Osteocyte (in vitro differentiated cells): ENCODE results near the gene ZNF69. TPM values are rescaled to one million over a fixed set of nuclear protein-coding genes. Genes with fewer than 3 reads are reported as not detected.
"Not testable (repeated sequence)": the region's sequence is repeated elsewhere in the genome, so short reads cannot be mapped to it uniquely, and the experiment has no call there.

ENCODE experiments used
- DNase-seq: peaks from one replicate; pipeline ENCODE4 v3.0.0; 2021; ENCODE audit warnings: mixed read lengths; ENCODE audit not compliant: unreplicated experiment; ENCODE audit errors: extremely low spot score
- H3K27ac Mint-ChIP-seq: one replicate; pipeline ENCODE4 v1.8.0; 2021; ENCODE audit warnings: mild to moderate bottlenecking, mixed read lengths; ENCODE audit not compliant: unreplicated experiment
- H3K27me3 Mint-ChIP-seq: one replicate; pipeline ENCODE4 v1.8.0; 2021; ENCODE audit warnings: mixed read lengths; ENCODE audit not compliant: unreplicated experiment
- H3K36me3 Mint-ChIP-seq: one replicate; pipeline ENCODE4 v1.8.0; 2021; ENCODE audit warnings: mixed read lengths; ENCODE audit not compliant: unreplicated experiment
- H3K4me1 Mint-ChIP-seq: one replicate; pipeline ENCODE4 v1.8.0; 2021; ENCODE audit warnings: mixed read lengths; ENCODE audit not compliant: unreplicated experiment
- H3K4me3 Mint-ChIP-seq: one replicate; pipeline ENCODE4 v1.8.0; 2021; ENCODE audit warnings: mild to moderate bottlenecking, moderate library complexity, mixed read lengths; ENCODE audit not compliant: unreplicated experiment
- H3K9me3 Mint-ChIP-seq: one replicate; pipeline ENCODE4 v1.8.0; 2021; ENCODE audit warnings: mixed read lengths; ENCODE audit not compliant: unreplicated experiment
- total RNA-seq: library from RNA; stranded (reverse); gene quantifications from 2 replicates; pipeline ENCODE4 v1.2.1, GENCODE V29; 2021
- TF ChIP-seq, protein P1 (sequence below): fragments of 200-600 bp; sonication (generic); IDR thresholded peaks from 2 replicates; pipeline ENCODE4 v1.5.0; 2021; ENCODE audit warnings: antibody characterized with exemption, mild to moderate bottlenecking, moderate library complexity

The ZNF69 gene
- total RNA-seq, 1 donor from 2014 or later, result 11.9 TPM

DNA sequence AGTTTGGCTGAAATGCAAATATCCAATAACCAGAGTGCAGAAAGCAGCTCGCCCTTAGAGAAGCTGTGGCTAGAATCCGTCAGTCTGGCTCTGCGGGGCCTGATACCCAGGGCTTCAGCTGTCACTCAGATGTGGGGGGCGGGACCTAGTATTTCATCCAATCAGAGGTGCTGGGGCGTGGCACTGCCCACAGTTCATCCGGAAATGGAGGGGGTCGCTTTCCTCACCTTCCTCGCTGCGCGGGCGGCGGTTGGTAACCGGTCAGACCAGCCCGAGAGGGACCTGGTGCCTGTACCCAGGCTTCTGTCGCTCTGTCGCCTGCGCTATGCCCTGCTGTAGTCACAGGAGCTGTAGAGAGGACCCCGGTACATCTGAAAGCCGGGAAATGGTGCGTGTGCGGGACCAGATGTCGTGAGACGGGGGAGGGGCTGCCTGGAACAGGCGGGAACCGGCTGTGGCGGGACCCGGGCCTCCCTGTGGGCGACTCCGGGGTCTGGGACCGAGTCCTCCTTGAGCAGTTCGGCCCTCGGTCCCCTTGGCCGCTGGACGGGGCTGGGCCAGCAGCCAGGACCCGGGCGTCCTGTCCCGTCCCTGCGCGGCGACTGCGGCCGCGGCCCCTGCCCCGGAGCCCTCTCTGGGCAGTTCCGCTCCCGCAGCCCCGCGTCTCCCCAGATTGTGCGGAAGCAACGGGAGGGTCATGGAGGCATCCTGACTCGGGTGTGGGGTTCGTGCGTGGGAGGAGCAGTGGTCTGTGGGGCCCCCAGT lies 37.5 kb downstream of the ZNF69 start, which contains the start of gene ZNF700:
TSS of gene ZNF700 (plus strand) at position 222 of the 765 bp plus-strand sequence. CDS start at position 326, 104 bp downstream.
- Mint-ChIP-seq H3K27ac (peak within 1 kb of the TSS; percentile 100), H3K27me3 (no peaks in the 10 kb centered on the region), H3K4me1 (peaks cover 27% of the 10 kb centered on the region), H3K4me3 (peak within 1 kb of the TSS; percentile 98), H3K9me3 (no peaks in the 10 kb centered on the region), H3K36me3 (peaks cover 7% of the 10 kb centered on the region)
- TF ChIP-seq, protein P1, sequence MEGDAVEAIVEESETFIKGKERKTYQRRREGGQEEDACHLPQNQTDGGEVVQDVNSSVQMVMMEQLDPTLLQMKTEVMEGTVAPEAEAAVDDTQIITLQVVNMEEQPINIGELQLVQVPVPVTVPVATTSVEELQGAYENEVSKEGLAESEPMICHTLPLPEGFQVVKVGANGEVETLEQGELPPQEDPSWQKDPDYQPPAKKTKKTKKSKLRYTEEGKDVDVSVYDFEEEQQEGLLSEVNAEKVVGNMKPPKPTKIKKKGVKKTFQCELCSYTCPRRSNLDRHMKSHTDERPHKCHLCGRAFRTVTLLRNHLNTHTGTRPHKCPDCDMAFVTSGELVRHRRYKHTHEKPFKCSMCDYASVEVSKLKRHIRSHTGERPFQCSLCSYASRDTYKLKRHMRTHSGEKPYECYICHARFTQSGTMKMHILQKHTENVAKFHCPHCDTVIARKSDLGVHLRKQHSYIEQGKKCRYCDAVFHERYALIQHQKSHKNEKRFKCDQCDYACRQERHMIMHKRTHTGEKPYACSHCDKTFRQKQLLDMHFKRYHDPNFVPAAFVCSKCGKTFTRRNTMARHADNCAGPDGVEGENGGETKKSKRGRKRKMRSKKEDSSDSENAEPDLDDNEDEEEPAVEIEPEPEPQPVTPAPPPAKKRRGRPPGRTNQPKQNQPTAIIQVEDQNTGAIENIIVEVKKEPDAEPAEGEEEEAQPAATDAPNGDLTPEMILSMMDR, result peak; percentile 3
- peak; percentile 96 for DNase-seq

DNA sequence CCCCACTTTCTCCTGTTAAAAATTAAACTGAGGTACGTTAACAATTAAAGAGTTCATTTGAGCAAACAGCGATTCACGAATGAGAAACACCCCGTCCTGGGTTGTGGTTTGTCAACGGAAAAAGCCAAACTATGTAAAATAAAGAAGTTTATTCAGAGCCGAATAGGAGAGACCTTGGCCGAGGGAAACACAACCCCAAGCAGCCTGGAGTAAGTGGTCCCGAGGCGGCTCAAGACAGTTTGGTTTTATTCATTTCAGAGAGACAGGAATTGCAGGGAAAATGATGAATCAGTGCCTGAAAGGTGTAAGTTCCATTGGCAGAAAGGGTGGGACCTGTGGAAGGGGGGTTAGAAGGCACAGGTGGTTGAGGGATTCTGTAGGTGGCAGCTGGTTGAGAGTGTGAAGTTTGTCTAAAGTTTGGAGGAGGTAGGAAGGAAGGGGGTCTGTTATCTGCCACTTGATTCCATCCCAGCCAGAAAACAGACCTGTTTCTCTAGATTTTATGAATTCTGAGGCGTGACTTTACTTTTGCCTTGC lies 38.1 kb downstream of the ZNF69 start:
- not testable (repeated sequence) for H3K36me3 Mint-ChIP-seq
- H3K4me1 Mint-ChIP-seq, result peaks cover 27% of the 10 kb centered on the region

GRCh38 chr19:11927227-11927626 lies 39.6 kb downstream of the ZNF69 start:
- Mint-ChIP-seq H3K27me3 (no peaks in the 10 kb centered on the region), H3K9me3 (peaks cover 7% of the 10 kb centered on the region), H3K27ac (no peak overlapping the region), H3K4me3 (no peak overlapping the region), H3K4me1 (peaks cover 32% of the 10 kb centered on the region), H3K36me3 (peaks cover 16% of the 10 kb centered on the region)
- TF ChIP-seq, protein P1, result no peak
- DNase-seq, result no peak

More for the DNA sequence above, 38.1 kb downstream of the ZNF69 start:
- Mint-ChIP-seq H3K4me3 (peak overlapping the region; percentile 98), H3K27ac (peak overlapping the region; percentile 93)
- DNase-seq, H3K9me3 Mint-ChIP-seq, H3K27me3 Mint-ChIP-seq: not testable (repeated sequence)

DNA sequence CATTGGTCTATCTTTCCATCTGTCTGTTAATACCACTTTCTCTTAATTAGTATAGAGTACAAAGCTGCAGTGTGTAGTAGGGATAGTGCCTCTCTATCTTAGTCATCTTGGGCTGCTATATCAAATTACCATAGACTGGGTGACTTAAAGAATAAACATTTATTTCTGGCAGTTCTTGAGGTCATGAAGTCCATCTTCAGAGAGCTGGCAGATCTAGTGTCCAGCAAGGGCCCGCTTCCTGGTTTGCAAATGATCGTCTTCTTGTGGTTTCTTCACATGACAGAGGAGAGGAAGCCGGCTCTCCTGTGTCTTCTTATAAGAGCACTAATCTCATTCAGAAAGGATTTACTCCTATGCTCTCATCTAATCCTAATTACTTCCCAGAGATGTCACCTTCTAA lies 43.5 kb downstream of the ZNF69 start:
- peaks cover 12% of the 10 kb centered on the region for H3K9me3 Mint-ChIP-seq
- TF ChIP-seq, protein P1, result no peak
- no peaks in the 10 kb centered on the region for H3K27me3 Mint-ChIP-seq
- no peak overlapping the region for H3K4me3 Mint-ChIP-seq
- peaks cover 21% of the 10 kb centered on the region for H3K36me3 Mint-ChIP-seq
- DNase-seq, result no peak
- peaks cover 11% of the 10 kb centered on the region for H3K4me1 Mint-ChIP-seq
- H3K27ac Mint-ChIP-seq, result no peak overlapping the region

DNA sequence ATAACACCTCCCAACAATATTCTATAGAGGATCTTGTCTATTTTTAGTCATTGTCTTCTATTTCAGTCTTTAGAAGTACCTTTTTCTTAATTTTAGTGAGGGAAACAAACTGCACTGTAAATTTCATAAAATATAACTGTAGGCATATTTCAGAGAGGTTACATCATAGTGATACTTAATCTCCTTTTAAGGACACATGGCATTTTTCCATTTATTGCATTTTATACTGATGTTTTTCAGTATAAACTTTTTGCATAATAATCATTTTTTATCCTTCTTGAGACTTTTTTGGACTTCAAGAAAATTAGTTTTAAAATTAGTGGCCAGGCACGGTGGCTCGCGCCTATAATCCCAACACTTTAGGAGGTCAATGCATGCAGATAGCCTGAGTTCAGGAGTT lies 43.9 kb downstream of the ZNF69 start:
- Mint-ChIP-seq H3K36me3 (peaks cover 24% of the 10 kb centered on the region), H3K27me3 (no peaks in the 10 kb centered on the region), H3K27ac (no peak overlapping the region), H3K9me3 (peaks cover 12% of the 10 kb centered on the region), H3K4me1 (peaks cover 8% of the 10 kb centered on the region), H3K4me3 (no peak overlapping the region)
- no peak for DNase-seq
- TF ChIP-seq, protein P1, result no peak

DNA sequence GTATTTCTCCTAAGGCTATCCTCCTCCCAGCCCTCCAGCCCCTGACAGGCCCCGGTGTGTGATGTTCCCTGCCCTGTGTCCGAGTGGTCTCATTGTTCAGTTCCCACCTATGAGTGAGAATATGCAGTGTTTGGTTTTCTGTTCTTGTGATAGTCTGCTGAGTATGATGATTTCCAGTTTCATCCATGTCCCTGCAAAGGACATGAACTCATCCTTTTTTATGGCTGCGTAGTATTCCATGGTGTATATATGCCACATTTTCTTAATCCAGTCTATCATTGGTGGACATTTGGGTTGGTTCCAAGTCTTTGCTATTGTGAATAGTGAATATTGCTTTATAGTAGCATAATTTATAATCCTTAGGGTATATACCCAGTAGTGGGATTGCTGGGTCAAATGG lies 48.2 kb downstream of the ZNF69 start:
- not testable (repeated sequence) for H3K27me3 Mint-ChIP-seq, H3K27ac Mint-ChIP-seq, DNase-seq, H3K4me3 Mint-ChIP-seq, H3K4me1 Mint-ChIP-seq
- Mint-ChIP-seq H3K9me3 (peaks cover 21% of the 10 kb centered on the region), H3K36me3 (peaks cover 43% of the 10 kb centered on the region)

- peaks cover 53% of the 10 kb centered on the region for H3K36me3 Mint-ChIP-seq
- not testable (repeated sequence) for H3K4me1 Mint-ChIP-seq, H3K4me3 Mint-ChIP-seq, H3K27ac Mint-ChIP-seq, DNase-seq, H3K27me3 Mint-ChIP-seq
- H3K9me3 Mint-ChIP-seq, result peaks cover 25% of the 10 kb centered on the region
These were observed 50.8 kb downstream of the ZNF69 start for GRCh38 chr19:11938383-11938782.

GRCh38 chr19:11941361-11941887 lies 53.8 kb downstream of the ZNF69 start:
- H3K27ac Mint-ChIP-seq, H3K4me1 Mint-ChIP-seq, DNase-seq, H3K4me3 Mint-ChIP-seq, H3K27me3 Mint-ChIP-seq: not testable (repeated sequence)
- peaks cover 28% of the 10 kb centered on the region for H3K9me3 Mint-ChIP-seq
- peaks cover 66% of the 10 kb centered on the region for H3K36me3 Mint-ChIP-seq
